Fibroblast of lung (primary cell): ENCODE results near the gene HIPK4.

ENCODE experiments used
- CTCF ChIP-seq, 2 donors: IDR thresholded peaks in 1 of 2; conservative IDR thresholded peaks in 1 of 2; 1 replicate in 1 of 2; 2 replicates in 1 of 2; pipeline ENCODE4 v1.5.1; 2011 to 2012; ENCODE audit warnings: low read length in 2 of 2, control low read depth in 1 of 2, inconsistent platforms in 1 of 2, low read depth in 1 of 2, mild to moderate bottlenecking in 1 of 2
- EZH2 ChIP-seq: IDR thresholded peaks from 2 replicates; pipeline ENCODE4 v1.5.1; 2012; ENCODE audit warnings: low read length, control low read depth, mild to moderate bottlenecking; ENCODE audit errors: missing control alignments

DNA sequence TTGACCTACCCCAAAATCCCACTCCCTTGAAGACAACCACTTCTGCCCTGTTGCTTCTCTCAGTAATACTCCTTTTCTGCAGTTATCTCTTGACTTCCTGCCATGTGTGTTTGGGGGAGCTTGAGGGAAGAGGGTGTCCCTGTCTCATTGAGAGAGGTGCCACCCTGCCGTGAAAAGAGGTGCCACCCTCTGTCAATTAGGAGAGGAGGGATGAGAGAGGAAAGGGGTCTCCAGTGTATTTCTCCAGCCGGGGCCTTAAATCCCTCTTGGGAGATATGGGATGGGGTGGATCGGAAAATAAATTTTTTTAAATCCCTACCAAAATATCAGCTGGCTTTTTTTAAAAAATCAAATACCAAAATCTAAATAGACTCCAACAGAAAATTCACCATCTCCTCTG is 25.0 kb downstream of the HIPK4 start:
- TF ChIP-seq CTCF (conservative IDR thresholded peaks at IDR 0.05 in 1 of 2, IDR thresholded peaks at IDR 0.05 in 1 of 2; ENCODE audit: low read depth in 1 of 2, low read length in 2 of 2) (no peak), EZH2 (no peak)
